ENCODE measurements around the gene DNPEP. TPM values are rescaled to one million over a fixed set of nuclear protein-coding genes. Genes with fewer than 3 reads are reported as not detected.

Gene DNPEP
- total and polyA plus RNA-seq, 2 experiments from 2014 or later, result 49.2 to 67.9 TPM

DNA sequence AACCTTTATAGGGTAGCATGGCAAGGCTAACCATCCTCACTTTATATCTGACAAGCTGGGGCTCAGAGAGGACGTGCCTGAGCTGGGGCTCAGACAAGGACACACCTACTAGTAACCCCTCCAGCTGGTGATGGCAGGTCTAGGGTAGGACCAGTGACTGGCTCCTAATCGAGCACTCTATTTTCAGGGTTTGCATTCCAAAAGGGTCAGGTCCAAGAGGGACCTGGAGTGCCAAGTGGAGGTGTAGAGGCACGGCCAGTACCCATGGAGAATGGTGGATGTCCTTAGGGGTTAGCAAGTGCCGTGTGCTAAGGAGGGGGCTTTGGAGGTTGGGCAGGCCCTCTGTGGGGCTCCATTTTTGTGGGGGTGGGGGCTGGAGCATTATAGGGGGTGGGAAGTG lies 29.2 kb upstream of the DNPEP start:
- no peak overlapping the region for H3K4me3 Mint-ChIP-seq
- DNase-seq (ENCODE audit: low spot score) (no peak), ATAC-seq (no peak; the same call in 2 of the 3 replicates)
- H3K9me3 Mint-ChIP-seq, result peaks cover 3% of the 10 kb centered on the region; the same call in 2 of the 3 replicates
- Histone ChIP-seq H3K4me1 (ENCODE audit: insufficient read depth) (peaks cover 28% of the 10 kb centered on the region), H3K79me2 (replicated peaks; ENCODE audit: insufficient read depth) (no peaks in the 10 kb centered on the region), H3K4me2 (peak overlapping the region; percentile 13; the same call in 1 of the 2 replicates), H3K4me3 (no peak overlapping the region), H3K27ac (ENCODE audit: low read depth) (no peak overlapping the region), H3F3A (replicated peaks; ENCODE audit: low read depth) (0 out of 2 replicates have a peak, but pooled peaks cover 8% of the 10 kb centered on the region), H3K9me2 (ENCODE audit: insufficient read depth) (0 out of 2 replicates have a peak, but pooled peaks cover 3% of the 10 kb centered on the region), H3K27me3 (ENCODE audit: insufficient read depth) (peaks cover 47% of the 10 kb centered on the region), H2AFZ (no peak overlapping the region), H4K20me1 (replicated peaks; ENCODE audit: insufficient read depth) (no peaks in the 10 kb centered on the region), H3K36me3 (ENCODE audit: insufficient read depth) (no peaks in the 10 kb centered on the region)
- peaks cover 24% of the 10 kb centered on the region for H3K4me1 Mint-ChIP-seq
- peaks cover 41% of the 10 kb centered on the region for H3K27me3 Mint-ChIP-seq (ENCODE audit: insufficient read depth, low read depth, poor library complexity)
- TF ChIP-seq ZNF114 (CRISPR knock-in tag; IDR thresholded peaks at IDR 0.05), result no peak
- no peak for TF ChIP-seq EZH2phosphoT487 (IDR thresholded peaks at IDR 0.05; ENCODE audit: unreplicated experiment)
- no peaks in the 10 kb centered on the region for H3K36me3 Mint-ChIP-seq (ENCODE audit: low read depth)
- no peak overlapping the region for H3K27ac Mint-ChIP-seq

DNA sequence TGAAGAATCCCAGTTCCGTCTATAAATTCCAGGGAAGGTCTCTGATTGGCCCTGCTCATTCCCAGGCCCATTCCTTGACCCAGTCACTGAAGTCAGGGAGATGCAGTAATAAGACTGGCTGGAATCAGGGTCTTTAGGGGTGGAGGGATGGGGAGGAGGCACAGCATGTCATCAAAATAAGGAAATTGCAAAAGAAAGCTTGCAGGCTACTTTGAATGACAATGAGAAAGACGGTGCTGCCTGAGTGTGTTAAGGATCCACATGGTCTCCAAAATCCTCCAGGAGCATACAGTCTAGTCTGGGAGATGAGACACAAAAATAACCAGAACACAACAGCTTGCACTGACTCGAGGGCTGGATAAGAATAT lies 28.5 kb upstream of the DNPEP start:
- DNase-seq (ENCODE audit: low spot score) (peak; percentile 57), ATAC-seq (peak; percentile 39)
- H3K4me2 ChIP-seq, result peak overlapping the region; percentile 39
- H4K20me1 ChIP-seq (replicated peaks; ENCODE audit: insufficient read depth), result no peaks in the 10 kb centered on the region
- TF ChIP-seq JUNB (IDR thresholded peaks at IDR 0.05; ENCODE audit: unreplicated experiment) (no peak), EZH2 (IDR thresholded peaks at IDR 0.05; ENCODE audit: low read depth, unreplicated experiment) (no peak), EZH2phosphoT487 (IDR thresholded peaks at IDR 0.05; ENCODE audit: unreplicated experiment) (no peak)
- H3K4me1 ChIP-seq (ENCODE audit: insufficient read depth), result peaks cover 28% of the 10 kb centered on the region
- H2AFZ ChIP-seq, result no peak overlapping the region
- peaks cover 3% of the 10 kb centered on the region; the same call in 1 of the 2 replicates for H3K9me2 ChIP-seq (ENCODE audit: insufficient read depth)
- peaks cover 24% of the 10 kb centered on the region for H3K4me1 Mint-ChIP-seq
- H3K27ac ChIP-seq (ENCODE audit: low read depth), result no peak overlapping the region
- peaks cover 39% of the 10 kb centered on the region for H3K27me3 Mint-ChIP-seq (ENCODE audit: insufficient read depth, low read depth, poor library complexity)
- no peak overlapping the region for H3K4me3 Mint-ChIP-seq
- H3K27me3 ChIP-seq (ENCODE audit: insufficient read depth), result peaks cover 44% of the 10 kb centered on the region
- H3F3A ChIP-seq (replicated peaks; ENCODE audit: low read depth), result 0 out of 2 replicates have a peak, but pooled peaks cover 8% of the 10 kb centered on the region
- H3K4me3 ChIP-seq, result no peak overlapping the region
- H3K79me2 ChIP-seq (replicated peaks; ENCODE audit: insufficient read depth), result no peaks in the 10 kb centered on the region
- peaks cover 6% of the 10 kb centered on the region; the same call in 2 of the 3 replicates for H3K9me3 Mint-ChIP-seq
- H3K36me3 Mint-ChIP-seq (ENCODE audit: low read depth), result no peaks in the 10 kb centered on the region
- no peak overlapping the region for H3K27ac Mint-ChIP-seq
- H3K36me3 ChIP-seq (ENCODE audit: insufficient read depth), result no peaks in the 10 kb centered on the region

DNA sequence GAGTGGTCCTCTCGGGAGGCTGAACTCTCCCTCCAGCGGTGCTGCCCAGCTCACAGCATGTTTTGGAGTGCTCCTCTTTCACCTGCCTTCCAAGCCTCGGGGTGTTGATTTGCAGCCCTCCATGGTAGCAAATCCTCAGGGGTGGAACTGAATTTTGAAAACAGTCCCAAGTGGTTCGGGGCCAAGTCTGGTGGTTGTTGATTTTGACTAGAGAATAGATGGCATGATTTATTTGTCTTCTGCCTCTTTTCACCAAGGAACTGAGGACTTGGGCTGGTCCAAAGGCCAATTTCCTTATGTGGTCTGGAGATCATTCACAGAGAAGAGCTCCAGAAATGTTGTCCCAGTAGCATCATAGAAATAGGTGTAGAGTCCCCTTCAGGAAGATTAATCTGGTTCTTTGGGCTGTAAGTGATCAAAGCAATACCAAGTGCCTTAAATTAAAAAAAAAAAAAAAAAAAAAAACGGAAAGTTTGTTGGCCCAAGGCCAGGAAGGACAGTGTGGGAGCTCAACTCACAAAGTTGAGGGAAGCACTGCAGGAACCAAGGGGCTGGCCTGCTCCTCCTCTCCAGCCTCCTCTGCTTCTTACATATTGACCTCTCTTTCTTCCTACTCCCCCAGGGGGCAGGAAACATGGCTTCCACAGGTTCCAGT lies 28.0 kb upstream of the DNPEP start:
- Mint-ChIP-seq H3K27ac (no peak overlapping the region), H3K36me3 (ENCODE audit: low read depth) (no peaks in the 10 kb centered on the region), H3K27me3 (ENCODE audit: insufficient read depth, low read depth, poor library complexity) (peaks cover 39% of the 10 kb centered on the region), H3K9me3 (peaks cover 6% of the 10 kb centered on the region; the same call in 2 of the 3 replicates), H3K4me3 (no peak overlapping the region), H3K4me1 (peaks cover 24% of the 10 kb centered on the region)
- ATAC-seq (no peak), DNase-seq (ENCODE audit: low spot score) (no peak)
- H3F3A ChIP-seq (replicated peaks; ENCODE audit: low read depth), result 0 out of 2 replicates have a peak, but pooled peaks cover 8% of the 10 kb centered on the region
- no peaks in the 10 kb centered on the region for H3K79me2 ChIP-seq (replicated peaks; ENCODE audit: insufficient read depth)
- no peaks in the 10 kb centered on the region for H4K20me1 ChIP-seq (replicated peaks; ENCODE audit: insufficient read depth)
- no peaks in the 10 kb centered on the region; the same call in 1 of the 2 replicates for H3K9me2 ChIP-seq (ENCODE audit: insufficient read depth)
- peaks cover 28% of the 10 kb centered on the region for H3K4me1 ChIP-seq (ENCODE audit: insufficient read depth)
- H3K36me3 ChIP-seq (ENCODE audit: insufficient read depth), result no peaks in the 10 kb centered on the region
- H2AFZ ChIP-seq, result no peak overlapping the region
- H3K4me3 ChIP-seq, result no peak overlapping the region
- H3K27me3 ChIP-seq (ENCODE audit: insufficient read depth), result peaks cover 39% of the 10 kb centered on the region
- peak overlapping the region; percentile 39; the same call in 1 of the 2 replicates for H3K4me2 ChIP-seq
- H3K27ac ChIP-seq (ENCODE audit: low read depth), result no peak overlapping the region
- no peak for TF ChIP-seq POLR2AphosphoS5 (IDR thresholded peaks at IDR 0.05; ENCODE audit: low read depth)
- TF ChIP-seq, protein P1, sequence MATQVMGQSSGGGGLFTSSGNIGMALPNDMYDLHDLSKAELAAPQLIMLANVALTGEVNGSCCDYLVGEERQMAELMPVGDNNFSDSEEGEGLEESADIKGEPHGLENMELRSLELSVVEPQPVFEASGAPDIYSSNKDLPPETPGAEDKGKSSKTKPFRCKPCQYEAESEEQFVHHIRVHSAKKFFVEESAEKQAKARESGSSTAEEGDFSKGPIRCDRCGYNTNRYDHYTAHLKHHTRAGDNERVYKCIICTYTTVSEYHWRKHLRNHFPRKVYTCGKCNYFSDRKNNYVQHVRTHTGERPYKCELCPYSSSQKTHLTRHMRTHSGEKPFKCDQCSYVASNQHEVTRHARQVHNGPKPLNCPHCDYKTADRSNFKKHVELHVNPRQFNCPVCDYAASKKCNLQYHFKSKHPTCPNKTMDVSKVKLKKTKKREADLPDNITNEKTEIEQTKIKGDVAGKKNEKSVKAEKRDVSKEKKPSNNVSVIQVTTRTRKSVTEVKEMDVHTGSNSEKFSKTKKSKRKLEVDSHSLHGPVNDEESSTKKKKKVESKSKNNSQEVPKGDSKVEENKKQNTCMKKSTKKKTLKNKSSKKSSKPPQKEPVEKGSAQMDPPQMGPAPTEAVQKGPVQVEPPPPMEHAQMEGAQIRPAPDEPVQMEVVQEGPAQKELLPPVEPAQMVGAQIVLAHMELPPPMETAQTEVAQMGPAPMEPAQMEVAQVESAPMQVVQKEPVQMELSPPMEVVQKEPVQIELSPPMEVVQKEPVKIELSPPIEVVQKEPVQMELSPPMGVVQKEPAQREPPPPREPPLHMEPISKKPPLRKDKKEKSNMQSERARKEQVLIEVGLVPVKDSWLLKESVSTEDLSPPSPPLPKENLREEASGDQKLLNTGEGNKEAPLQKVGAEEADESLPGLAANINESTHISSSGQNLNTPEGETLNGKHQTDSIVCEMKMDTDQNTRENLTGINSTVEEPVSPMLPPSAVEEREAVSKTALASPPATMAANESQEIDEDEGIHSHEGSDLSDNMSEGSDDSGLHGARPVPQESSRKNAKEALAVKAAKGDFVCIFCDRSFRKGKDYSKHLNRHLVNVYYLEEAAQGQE (IDR thresholded peaks at IDR 0.05; ENCODE audit: unreplicated experiment), result no peak
- TF ChIP-seq, protein P2, sequence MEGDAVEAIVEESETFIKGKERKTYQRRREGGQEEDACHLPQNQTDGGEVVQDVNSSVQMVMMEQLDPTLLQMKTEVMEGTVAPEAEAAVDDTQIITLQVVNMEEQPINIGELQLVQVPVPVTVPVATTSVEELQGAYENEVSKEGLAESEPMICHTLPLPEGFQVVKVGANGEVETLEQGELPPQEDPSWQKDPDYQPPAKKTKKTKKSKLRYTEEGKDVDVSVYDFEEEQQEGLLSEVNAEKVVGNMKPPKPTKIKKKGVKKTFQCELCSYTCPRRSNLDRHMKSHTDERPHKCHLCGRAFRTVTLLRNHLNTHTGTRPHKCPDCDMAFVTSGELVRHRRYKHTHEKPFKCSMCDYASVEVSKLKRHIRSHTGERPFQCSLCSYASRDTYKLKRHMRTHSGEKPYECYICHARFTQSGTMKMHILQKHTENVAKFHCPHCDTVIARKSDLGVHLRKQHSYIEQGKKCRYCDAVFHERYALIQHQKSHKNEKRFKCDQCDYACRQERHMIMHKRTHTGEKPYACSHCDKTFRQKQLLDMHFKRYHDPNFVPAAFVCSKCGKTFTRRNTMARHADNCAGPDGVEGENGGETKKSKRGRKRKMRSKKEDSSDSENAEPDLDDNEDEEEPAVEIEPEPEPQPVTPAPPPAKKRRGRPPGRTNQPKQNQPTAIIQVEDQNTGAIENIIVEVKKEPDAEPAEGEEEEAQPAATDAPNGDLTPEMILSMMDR (conservative IDR thresholded peaks at IDR 0.05; ENCODE audit: low read depth in 2 of 2), result no peak
- TF ChIP-seq JUNB (IDR thresholded peaks at IDR 0.05; ENCODE audit: unreplicated experiment), result no peak
- TF ChIP-seq EZH2phosphoT487 (IDR thresholded peaks at IDR 0.05; ENCODE audit: unreplicated experiment), result no peak
- TF ChIP-seq STAT1 (IDR thresholded peaks at IDR 0.05; ENCODE audit: unreplicated experiment), result no peak
- no peak for TF ChIP-seq ZNF331 (CRISPR knock-in tag; IDR thresholded peaks at IDR 0.05; ENCODE audit: low read depth)
- TF ChIP-seq, protein P3, sequence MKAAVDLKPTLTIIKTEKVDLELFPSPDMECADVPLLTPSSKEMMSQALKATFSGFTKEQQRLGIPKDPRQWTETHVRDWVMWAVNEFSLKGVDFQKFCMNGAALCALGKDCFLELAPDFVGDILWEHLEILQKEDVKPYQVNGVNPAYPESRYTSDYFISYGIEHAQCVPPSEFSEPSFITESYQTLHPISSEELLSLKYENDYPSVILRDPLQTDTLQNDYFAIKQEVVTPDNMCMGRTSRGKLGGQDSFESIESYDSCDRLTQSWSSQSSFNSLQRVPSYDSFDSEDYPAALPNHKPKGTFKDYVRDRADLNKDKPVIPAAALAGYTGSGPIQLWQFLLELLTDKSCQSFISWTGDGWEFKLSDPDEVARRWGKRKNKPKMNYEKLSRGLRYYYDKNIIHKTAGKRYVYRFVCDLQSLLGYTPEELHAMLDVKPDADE (IDR thresholded peaks at IDR 0.05), result no peak
- no peak for TF ChIP-seq ZNF114 (CRISPR knock-in tag; IDR thresholded peaks at IDR 0.05)
- TF ChIP-seq NANOG (IDR thresholded peaks at IDR 0.05; ENCODE audit: borderline replicate concordance), result no peak
- TF ChIP-seq CREB1 (CRISPR knock-in tag; IDR thresholded peaks at IDR 0.05; ENCODE audit: low read depth), result no peak
- no peak for TF ChIP-seq EZH2 (IDR thresholded peaks at IDR 0.05; ENCODE audit: low read depth, unreplicated experiment)
